Measurements from ENCODE around the gene POGLUT3.

DNA sequence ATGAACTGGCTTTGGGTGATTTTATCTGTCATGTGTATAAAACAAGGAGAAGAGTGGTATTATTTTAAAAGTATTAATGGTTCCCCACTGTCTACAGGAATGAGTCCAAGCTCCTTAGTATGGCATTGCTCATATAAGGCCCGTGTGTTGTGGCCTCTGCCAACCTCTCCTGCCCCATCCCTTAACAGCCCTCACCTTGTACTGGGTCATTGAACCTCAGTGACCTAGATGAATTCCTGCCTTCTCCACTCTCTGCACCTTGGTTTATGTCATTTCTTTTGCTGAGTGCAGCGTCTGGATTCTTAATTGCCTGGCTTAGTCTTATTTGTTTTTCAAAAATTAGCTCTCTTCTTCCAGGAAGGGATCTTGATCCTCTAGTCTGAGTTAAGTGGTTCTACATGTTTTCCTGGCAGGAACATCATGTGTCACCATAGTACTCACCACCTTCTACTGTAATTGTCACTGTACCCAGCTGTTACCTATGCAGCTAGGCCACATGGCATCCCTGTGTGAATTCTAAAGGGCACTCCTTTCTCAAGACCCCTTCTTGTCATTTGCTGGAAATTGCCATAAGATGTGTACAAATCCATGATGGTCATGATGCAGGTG, 36.2 kb upstream of the POGLUT3 start:
- TF ChIP-seq, protein P1, sequence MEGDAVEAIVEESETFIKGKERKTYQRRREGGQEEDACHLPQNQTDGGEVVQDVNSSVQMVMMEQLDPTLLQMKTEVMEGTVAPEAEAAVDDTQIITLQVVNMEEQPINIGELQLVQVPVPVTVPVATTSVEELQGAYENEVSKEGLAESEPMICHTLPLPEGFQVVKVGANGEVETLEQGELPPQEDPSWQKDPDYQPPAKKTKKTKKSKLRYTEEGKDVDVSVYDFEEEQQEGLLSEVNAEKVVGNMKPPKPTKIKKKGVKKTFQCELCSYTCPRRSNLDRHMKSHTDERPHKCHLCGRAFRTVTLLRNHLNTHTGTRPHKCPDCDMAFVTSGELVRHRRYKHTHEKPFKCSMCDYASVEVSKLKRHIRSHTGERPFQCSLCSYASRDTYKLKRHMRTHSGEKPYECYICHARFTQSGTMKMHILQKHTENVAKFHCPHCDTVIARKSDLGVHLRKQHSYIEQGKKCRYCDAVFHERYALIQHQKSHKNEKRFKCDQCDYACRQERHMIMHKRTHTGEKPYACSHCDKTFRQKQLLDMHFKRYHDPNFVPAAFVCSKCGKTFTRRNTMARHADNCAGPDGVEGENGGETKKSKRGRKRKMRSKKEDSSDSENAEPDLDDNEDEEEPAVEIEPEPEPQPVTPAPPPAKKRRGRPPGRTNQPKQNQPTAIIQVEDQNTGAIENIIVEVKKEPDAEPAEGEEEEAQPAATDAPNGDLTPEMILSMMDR (tag by site-specific recombination; IDR thresholded peaks at IDR 0.05) = no peak
- TF ChIP-seq, protein P2, sequence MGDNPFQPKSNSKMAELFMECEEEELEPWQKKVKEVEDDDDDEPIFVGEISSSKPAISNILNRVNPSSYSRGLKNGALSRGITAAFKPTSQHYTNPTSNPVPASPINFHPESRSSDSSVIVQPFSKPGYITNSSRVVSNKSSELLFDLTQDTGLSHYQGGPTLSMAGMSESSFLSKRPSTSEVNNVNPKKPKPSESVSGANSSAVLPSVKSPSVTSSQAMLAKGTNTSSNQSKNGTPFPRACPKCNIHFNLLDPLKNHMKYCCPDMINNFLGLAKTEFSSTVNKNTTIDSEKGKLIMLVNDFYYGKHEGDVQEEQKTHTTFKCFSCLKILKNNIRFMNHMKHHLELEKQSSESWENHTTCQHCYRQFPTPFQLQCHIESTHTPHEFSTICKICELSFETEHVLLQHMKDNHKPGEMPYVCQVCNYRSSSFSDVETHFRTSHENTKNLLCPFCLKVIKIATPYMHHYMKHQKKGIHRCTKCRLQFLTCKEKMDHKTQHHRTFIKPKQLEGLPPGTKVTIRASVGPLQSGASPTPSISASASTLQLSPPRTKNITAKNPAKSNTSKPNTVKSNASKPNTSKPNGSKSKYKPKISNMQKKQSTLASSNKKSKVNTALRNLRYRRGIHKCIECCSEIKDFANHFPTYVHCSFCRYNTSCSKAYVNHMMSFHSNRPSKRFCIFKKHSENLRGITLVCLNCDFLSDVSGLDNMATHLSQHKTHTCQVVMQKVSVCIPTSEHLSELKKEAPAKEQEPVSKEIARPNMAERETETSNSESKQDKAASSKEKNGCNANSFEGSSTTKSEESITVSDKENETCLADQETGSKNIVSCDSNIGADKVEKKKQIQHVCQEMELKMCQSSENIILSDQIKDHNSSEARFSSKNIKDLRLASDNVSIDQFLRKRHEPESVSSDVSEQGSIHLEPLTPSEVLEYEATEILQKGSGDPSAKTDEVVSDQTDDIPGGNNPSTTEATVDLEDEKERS (tag by site-specific recombination; IDR thresholded peaks at IDR 0.05) = no peak
- TF ChIP-seq SETDB1 (IDR thresholded peaks at IDR 0.05; ENCODE audit: insufficient read length, low read length) (no peak), ZNF777 (tag by site-specific recombination; IDR thresholded peaks at IDR 0.05; ENCODE audit: borderline replicate concordance) (no peak), ZNF701 (tag by site-specific recombination; IDR thresholded peaks at IDR 0.05) (no peak), ZNF76 (tag by site-specific recombination; IDR thresholded peaks at IDR 0.05; ENCODE audit: borderline replicate concordance, low read depth) (no peak), ZNF624 (tag by site-specific recombination; IDR thresholded peaks at IDR 0.05) (no peak)

Data from HEK293 (cell line).